Testis (tissue), 3 donors: ENCODE measurements around the gene ITPR2. TPM values are rescaled to one million over a fixed set of nuclear protein-coding genes. Genes with fewer than 3 reads are reported as not detected.
A peak's percentile ranks its signal among the peaks of the same experiment; 100 is the strongest.
"Not testable (repeated sequence)": the region's sequence is repeated elsewhere in the genome, so short reads cannot be mapped to it uniquely, and the experiment has no call there.

Experiments used
- DNase-seq: peaks from one replicate; pipeline ENCODE4 v3.0.0-alpha.2; 2019
- H3K27ac ChIP-seq, 2 donors: fragments of 200-600 bp; sonication (generic); one replicate each; pipeline ENCODE4 v1.5.1; 2019
- H3K27me3 ChIP-seq: fragments of 200-600 bp; sonication (generic); one replicate; pipeline ENCODE4 v1.5.1; 2019
- H3K36me3 ChIP-seq: fragments of 200-600 bp; sonication (generic); one replicate; pipeline ENCODE4 v1.5.1; 2017; ENCODE audit warnings: low read depth; ENCODE audit errors: missing control alignments
- H3K4me1 ChIP-seq: fragments of 200-600 bp; sonication (generic); one replicate; pipeline ENCODE4 v1.5.1; 2019
- H3K4me3 ChIP-seq, 2 donors: fragments of 200-600 bp; sonication (generic); one replicate each; pipeline ENCODE4 v1.5.1; 2017 to 2019
- H3K9me3 ChIP-seq: fragments of 200-600 bp; sonication (generic); one replicate; pipeline ENCODE4 v1.5.1; 2017
- POLR2A ChIP-seq: fragments of 450-650 bp; IDR thresholded peaks from one replicate; pipeline ENCODE4 v1.6.1; 2017; ENCODE audit warnings: antibody characterized with exemption, mild to moderate bottlenecking, moderate library complexity
- WGBS, 2 donors: methylation state at CpG; one replicate each; pipeline ENCODE4 v1.1.5; 2018; 5-methylcytosine and 5-hydroxymethylcytosine counted together
- intact Hi-C: fragments of 100-400 bp; cut with DNase I; formaldehyde crosslinking; loops from one replicate; pipeline ENCODE4 v1.15.1; 2023; ENCODE audit warnings: low total_unique reads
- polyA plus RNA-seq: library from polyadenylated mRNA; stranded (reverse); fragments of 350-450 nt; fragmentation: Illumina TruSeq; extraction: RNeasy Lipid Tissue Mini Kit (QIAGEN cat#74804); gene quantifications from one replicate; pipeline ENCODE4 v1.2.3, GENCODE V29; 2014; ENCODE audit warnings: low read depth, low replicate concordance; ENCODE audit not compliant: insufficient read depth
- total RNA-seq, 2 donors: library from RNA; depleted of rRNA; stranded (reverse); fragments of >200 nt; gene quantifications; one replicate each; pipeline ENCODE4 v1.2.3, GENCODE V29; 2016
- TF ChIP-seq, protein P1 (sequence below), 3 experiments: fragments of 450-650 bp in 2 of 3; fragments of 200-600 bp in 1 of 3; sonication (generic) in 1 of 3; IDR thresholded peaks; one replicate each; pipeline ENCODE4 v1.5.1; 2016 to 2019; ENCODE audit warnings: antibody characterized with exemption in 3 of 3, mild to moderate bottlenecking in 2 of 3, moderate library complexity in 1 of 3

ITPR2 gene
- total and polyA plus RNA-seq, 3 donors from 2014 or later: 4.9 to 60.6 (median 56.9) TPM

DNA sequence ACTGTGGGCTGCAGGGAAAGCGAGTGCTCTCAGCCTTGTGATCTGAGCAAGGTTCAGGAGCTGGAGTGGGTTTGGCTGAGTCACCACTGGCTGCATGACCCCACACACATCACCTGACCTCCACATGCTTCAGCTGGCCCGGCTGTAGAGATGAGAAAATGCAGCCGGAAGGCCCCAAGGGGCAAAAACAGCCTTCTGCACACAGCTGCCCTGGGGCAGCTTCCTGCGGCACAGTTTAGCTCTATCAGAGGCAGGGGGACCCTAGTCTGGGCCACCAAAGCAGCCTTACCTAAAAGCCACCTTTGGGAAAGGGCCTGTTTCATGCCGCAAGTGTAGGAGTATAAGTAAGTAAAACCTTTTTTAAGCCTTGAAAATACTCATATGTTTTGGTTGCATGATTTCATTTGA is 514.3 kb downstream of the ITPR2 start:
- Histone ChIP-seq H3K36me3 (no peaks in the 10 kb centered on the region), H3K9me3 (no peaks in the 10 kb centered on the region), H3K27ac (peak overlapping the region in 1 of 2 donors; percentile 21), H3K4me3 (no peak overlapping the region), H3K27me3 (no peaks in the 10 kb centered on the region), H3K4me1 (peaks cover 12% of the 10 kb centered on the region)
- 52 to 53% methylated on average over 5 of the region's 5 CpGs for WGBS, 2 donors
- intact Hi-C loops: no loop called here
- peak; percentile 80 for DNase-seq
- no peak for TF ChIP-seq POLR2A
- TF ChIP-seq, protein P1, sequence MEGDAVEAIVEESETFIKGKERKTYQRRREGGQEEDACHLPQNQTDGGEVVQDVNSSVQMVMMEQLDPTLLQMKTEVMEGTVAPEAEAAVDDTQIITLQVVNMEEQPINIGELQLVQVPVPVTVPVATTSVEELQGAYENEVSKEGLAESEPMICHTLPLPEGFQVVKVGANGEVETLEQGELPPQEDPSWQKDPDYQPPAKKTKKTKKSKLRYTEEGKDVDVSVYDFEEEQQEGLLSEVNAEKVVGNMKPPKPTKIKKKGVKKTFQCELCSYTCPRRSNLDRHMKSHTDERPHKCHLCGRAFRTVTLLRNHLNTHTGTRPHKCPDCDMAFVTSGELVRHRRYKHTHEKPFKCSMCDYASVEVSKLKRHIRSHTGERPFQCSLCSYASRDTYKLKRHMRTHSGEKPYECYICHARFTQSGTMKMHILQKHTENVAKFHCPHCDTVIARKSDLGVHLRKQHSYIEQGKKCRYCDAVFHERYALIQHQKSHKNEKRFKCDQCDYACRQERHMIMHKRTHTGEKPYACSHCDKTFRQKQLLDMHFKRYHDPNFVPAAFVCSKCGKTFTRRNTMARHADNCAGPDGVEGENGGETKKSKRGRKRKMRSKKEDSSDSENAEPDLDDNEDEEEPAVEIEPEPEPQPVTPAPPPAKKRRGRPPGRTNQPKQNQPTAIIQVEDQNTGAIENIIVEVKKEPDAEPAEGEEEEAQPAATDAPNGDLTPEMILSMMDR (IDR thresholded peaks at IDR 0.05): no peak

DNA sequence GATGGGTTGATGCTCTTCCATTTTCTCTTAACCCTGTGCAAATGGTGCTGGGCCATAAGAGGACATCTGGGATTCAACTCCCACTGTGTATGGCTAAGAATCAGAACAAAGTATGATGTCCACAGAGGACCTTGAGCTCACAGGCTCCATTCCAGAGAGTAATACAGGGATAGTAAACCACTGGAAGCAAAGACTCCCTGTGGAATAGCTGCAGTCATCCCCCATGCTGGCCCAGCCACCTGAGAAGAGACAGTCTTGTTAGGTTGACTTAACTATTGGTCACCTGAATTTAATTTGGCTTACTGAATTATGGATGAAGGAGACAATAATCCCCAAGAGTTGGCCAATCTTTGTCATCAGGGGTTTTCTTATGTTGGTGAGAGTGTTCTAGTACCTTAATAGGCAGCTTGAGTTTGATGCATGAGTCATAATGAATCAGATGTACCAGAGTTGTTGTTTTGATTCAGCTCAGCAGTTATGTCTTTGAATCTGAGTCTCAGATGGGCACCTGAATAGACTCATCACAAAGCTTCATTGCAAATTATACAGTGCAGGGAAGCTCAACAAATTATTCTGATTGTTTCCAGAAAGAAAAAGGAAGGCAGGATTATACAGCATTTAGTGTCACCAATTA is 514.9 kb downstream of the ITPR2 start:
- H3K27ac ChIP-seq: no peak overlapping the region

DNA sequence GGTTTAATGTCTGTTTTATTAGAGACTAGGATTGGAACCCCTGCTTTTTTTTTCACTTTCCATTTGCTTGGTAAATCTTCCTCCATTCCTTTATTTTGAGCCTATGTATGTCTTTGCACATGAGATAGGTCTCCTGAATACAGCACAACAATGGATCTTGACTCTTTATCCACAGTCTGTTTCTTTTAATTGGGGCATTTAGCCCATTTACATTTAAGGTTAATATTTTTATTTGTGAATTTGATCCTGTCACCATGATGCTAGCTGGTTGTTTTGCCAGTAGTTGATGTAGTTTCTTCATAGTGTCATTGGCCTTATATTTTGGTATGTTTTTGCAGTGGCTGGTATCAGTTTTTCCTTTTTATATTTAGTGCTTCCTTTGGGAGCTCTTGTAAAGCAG is 518.9 kb downstream of the ITPR2 start:
- DNase-seq, intact Hi-C loops, H3K4me3 ChIP-seq: not testable (repeated sequence)

More for the DNA sequence above, 514.9 kb downstream of the ITPR2 start:
- Histone ChIP-seq H3K4me1 (peaks cover 12% of the 10 kb centered on the region), H3K36me3 (no peaks in the 10 kb centered on the region), H3K9me3 (no peaks in the 10 kb centered on the region), H3K27me3 (no peaks in the 10 kb centered on the region), H3K4me3 (no peak overlapping the region)
- no peak for DNase-seq
- intact Hi-C loops: no loop called here
- TF ChIP-seq POLR2A: no peak

DNA sequence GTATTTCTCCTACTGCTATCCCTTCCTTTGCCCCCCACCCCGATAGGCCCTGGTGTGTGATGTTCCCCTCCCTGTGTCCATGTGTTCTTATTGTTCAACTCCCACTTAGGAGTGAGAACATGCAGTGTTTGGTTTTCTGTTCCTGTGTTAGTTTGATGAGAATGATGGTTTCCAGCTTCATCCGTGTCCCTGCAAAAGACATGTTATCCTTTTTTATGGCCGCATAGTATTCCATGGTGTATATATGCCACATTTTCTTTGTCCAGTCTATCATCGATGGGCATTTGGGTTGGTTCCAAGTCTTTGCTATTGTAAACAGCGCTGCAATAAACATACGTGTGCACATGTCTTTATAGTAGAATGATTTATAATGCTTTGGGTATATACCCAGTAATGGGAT is 522.5 kb downstream of the ITPR2 start:
- H3K9me3 ChIP-seq, H3K27me3 ChIP-seq, H3K4me1 ChIP-seq, DNase-seq, intact Hi-C loops, H3K4me3 ChIP-seq, H3K36me3 ChIP-seq, H3K27ac ChIP-seq: not testable (repeated sequence)
- 82 to 91% methylated on average over 6 of the region's 6 CpGs for WGBS, 2 donors

More for the DNA sequence above, 518.9 kb downstream of the ITPR2 start:
- H3K36me3 ChIP-seq, H3K27me3 ChIP-seq, H3K27ac ChIP-seq, H3K9me3 ChIP-seq: not testable (repeated sequence)
- peaks cover 12% of the 10 kb centered on the region for H3K4me1 ChIP-seq

DNA sequence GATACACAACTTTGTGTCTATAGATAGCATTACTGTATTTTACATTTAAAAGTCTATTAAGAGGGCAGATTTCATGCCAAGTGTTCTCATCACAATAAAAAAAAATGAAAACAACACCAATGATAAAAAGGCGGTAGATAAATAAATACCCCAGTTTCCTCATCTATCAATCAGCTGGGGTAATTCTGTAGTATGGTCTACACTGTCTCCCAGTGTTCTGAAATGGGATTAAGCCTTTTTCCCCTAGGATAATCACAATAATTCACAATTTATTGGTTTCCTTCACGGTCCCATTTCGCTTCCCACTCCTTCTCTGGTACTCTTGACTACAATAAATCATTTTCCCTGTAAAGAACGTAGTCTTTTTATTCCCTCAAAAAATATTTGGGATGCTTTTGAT is 523.4 kb downstream of the ITPR2 start:
- H3K27ac ChIP-seq: no peak overlapping the region
- H3K4me1 ChIP-seq: no peaks in the 10 kb centered on the region
- no peaks in the 10 kb centered on the region for H3K36me3 ChIP-seq
- WGBS, 2 donors: 59 to 61% methylated on average over 4 of the region's 4 CpGs
- DNase-seq: no peak
- intact Hi-C loops: no loop called here
- no peaks in the 10 kb centered on the region for H3K27me3 ChIP-seq
- no peaks in the 10 kb centered on the region for H3K9me3 ChIP-seq
- H3K4me3 ChIP-seq: no peak overlapping the region
- TF ChIP-seq, protein P1 (IDR thresholded peaks at IDR 0.05): no peak
- TF ChIP-seq POLR2A: no peak

DNA sequence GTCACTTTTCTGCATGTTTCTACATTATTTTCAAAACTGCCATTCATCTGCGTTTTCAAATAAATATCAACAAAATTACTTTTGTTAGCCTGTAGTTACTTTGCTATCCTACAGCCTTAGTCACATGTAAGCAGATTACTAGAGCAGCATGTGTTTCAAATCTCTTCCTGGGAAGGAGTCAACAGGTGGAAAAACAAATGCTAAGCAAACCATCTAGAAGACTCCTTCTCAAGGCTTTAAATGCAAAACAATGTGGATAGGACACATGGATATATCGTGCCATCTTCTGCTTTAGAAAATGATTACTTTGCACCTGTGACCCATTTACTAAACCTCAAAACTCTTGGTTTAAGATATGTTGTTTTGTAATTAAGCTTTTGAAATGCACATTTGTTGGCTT is 528.7 kb downstream of the ITPR2 start:
- H3K27me3 ChIP-seq: no peaks in the 10 kb centered on the region
- DNase-seq: no peak
- H3K9me3 ChIP-seq: no peaks in the 10 kb centered on the region
- H3K27ac ChIP-seq: no peak overlapping the region
- H3K36me3 ChIP-seq: no peaks in the 10 kb centered on the region
- H3K4me3 ChIP-seq: no peak overlapping the region
- WGBS, 2 donors: 83 to 86% methylated on average over 2 of the region's 2 CpGs
- H3K4me1 ChIP-seq: no peaks in the 10 kb centered on the region
- TF ChIP-seq, protein P1 (IDR thresholded peaks at IDR 0.05): no peak
- TF ChIP-seq POLR2A: no peak
- intact Hi-C loops: no loop called here
